GM18868 (cell line): ENCODE measurements around the gene ATP5F1A.

ENCODE experiments used
- ATAC-seq: cut with Tn5 transposase; IDR thresholded peaks from one replicate; pipeline ENCODE4 v1.9.1; 2021; ENCODE audit warnings: mild to moderate bottlenecking, moderate library complexity; ENCODE audit not compliant: unreplicated experiment

The ATP5F1A gene

GRCh38 chr18:46073474-46074331 is 24.4 kb downstream of the ATP5F1A start:
- ATAC-seq, result no peak

- ATAC-seq, result no peak
Measured at GRCh38 chr18:46072959-46073358, 25.1 kb downstream of the ATP5F1A start.

GRCh38 chr18:46072376-46072867 is 25.7 kb downstream of the ATP5F1A start:
- no peak for ATAC-seq

- ATAC-seq, result peak; percentile 71
Measured at GRCh38 chr18:46071653-46072375, 26.3 kb downstream of the ATP5F1A start, which contains the start of gene PSTPIP2. Gene PSTPIP2 (minus strand): TSS chr18:46072260. CDS start chr18:46072188, 72 bp downstream.

- peak; percentile 35 for ATAC-seq
Measured at GRCh38 chr18:46070815-46071652, 27.1 kb downstream of the ATP5F1A start.

GRCh38 chr18:46070232-46070631 is 27.9 kb downstream of the ATP5F1A start:
- no peak for ATAC-seq

GRCh38 chr18:46069524-46069923 is 28.6 kb downstream of the ATP5F1A start:
- ATAC-seq, result no peak

- no peak for ATAC-seq
Measured at GRCh38 chr18:46068763-46069162, 29.3 kb downstream of the ATP5F1A start.

- no peak for ATAC-seq
Measured at GRCh38 chr18:46067438-46068007, 30.6 kb downstream of the ATP5F1A start.

GRCh38 chr18:46062781-46063180 is 35.3 kb downstream of the ATP5F1A start:
- ATAC-seq, result no peak

- ATAC-seq, result no peak
Measured at GRCh38 chr18:46061796-46062195, 36.3 kb downstream of the ATP5F1A start.

GRCh38 chr18:46061387-46061786 is 36.7 kb downstream of the ATP5F1A start:
- ATAC-seq, result no peak

GRCh38 chr18:46060359-46060841 is 37.7 kb downstream of the ATP5F1A start:
- ATAC-seq, result no peak

GRCh38 chr18:46055838-46056230 is 42.3 kb downstream of the ATP5F1A start:
- no peak for ATAC-seq

GRCh38 chr18:46054956-46055837 is 42.9 kb downstream of the ATP5F1A start:
- ATAC-seq, result peak; percentile 54

GRCh38 chr18:46053368-46054095 is 44.6 kb downstream of the ATP5F1A start:
- ATAC-seq, result no peak

GRCh38 chr18:46051731-46052461 is 46.2 kb downstream of the ATP5F1A start:
- ATAC-seq, result no peak

GRCh38 chr18:46050268-46050667 is 47.8 kb downstream of the ATP5F1A start:
- no peak for ATAC-seq
